Nephron progenitor cell (in vitro differentiated cells): Measurements from ENCODE around the gene PLXND1.

Experiments
- DNase-seq: peaks from one replicate; pipeline ENCODE4 v3.0.0; 2021
- H3K27ac Mint-ChIP-seq: 2 replicates; pipeline ENCODE4 v1.8.0; 2021; ENCODE audit warnings: mild to moderate bottlenecking, moderate library complexity, mixed read lengths
- H3K27me3 Mint-ChIP-seq: 2 replicates; pipeline ENCODE4 v1.8.0; 2021; ENCODE audit warnings: mild to moderate bottlenecking, low read depth, mixed read lengths; ENCODE audit not compliant: poor library complexity
- H3K36me3 Mint-ChIP-seq: 2 replicates; pipeline ENCODE4 v1.8.0; 2021; ENCODE audit warnings: low read depth, mixed read lengths
- H3K4me1 Mint-ChIP-seq: 2 replicates; pipeline ENCODE4 v1.8.0; 2021; ENCODE audit warnings: mixed read lengths
- H3K4me3 Mint-ChIP-seq: 2 replicates; pipeline ENCODE4 v1.8.0; 2021; ENCODE audit warnings: mild to moderate bottlenecking, moderate library complexity, mixed read lengths
- H3K9me3 Mint-ChIP-seq: 2 replicates; pipeline ENCODE4 v1.8.0; 2021; ENCODE audit warnings: mild to moderate bottlenecking, moderate library complexity, mixed read lengths
- TF ChIP-seq, protein P1 (sequence below): fragments of 200-600 bp; sonication (generic); IDR thresholded peaks from 2 replicates; pipeline ENCODE4 v1.5.0; 2021; ENCODE audit warnings: antibody characterized with exemption

Gene PLXND1

DNA sequence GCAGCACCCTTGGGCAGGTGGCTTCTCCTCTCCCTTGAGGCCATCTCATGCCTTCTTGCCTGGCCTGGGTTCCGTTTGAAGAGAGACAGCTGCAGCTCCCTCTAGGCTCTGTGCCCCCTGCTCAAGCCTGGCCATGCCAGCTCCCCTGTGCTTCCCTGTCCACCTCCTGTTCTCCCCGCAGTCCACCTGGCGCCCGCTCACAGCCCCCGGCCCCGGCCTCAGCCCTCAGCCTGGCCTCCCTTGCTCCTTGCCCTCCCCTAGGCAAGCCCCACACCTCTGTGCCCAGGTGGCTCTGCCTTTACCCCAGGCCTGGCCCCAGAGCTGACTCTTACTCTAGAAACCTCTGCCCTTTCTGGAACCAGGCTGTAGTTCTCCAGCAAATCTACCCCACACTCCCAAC is 91.9 kb downstream of the PLXND1 start:
- DNase-seq, result no peak

DNA sequence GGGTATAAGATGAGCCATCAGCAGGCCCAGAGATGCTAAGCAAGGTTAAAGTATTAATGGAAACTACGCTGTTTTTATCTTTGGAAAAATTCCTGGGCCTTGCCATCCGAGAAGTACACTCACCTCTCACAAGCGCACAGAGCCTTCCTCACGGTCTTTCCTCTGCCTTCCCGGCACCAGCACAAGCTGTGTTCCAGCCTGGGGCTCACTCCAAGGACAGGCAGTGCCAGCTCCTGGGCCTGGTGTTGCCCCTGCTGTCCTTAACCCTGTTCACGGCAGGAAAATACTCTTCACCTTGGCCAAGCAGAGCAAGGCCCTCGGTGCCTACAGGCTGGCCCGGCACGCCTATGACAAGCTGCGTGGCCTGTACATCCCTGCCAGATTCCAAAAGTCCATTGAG is 92.4 kb downstream of the PLXND1 start:
- H3K27me3 Mint-ChIP-seq, result peaks cover 3% of the 10 kb centered on the region
- no peak overlapping the region for H3K4me3 Mint-ChIP-seq
- H3K4me1 Mint-ChIP-seq, result peaks cover 14% of the 10 kb centered on the region
- TF ChIP-seq, protein P1, sequence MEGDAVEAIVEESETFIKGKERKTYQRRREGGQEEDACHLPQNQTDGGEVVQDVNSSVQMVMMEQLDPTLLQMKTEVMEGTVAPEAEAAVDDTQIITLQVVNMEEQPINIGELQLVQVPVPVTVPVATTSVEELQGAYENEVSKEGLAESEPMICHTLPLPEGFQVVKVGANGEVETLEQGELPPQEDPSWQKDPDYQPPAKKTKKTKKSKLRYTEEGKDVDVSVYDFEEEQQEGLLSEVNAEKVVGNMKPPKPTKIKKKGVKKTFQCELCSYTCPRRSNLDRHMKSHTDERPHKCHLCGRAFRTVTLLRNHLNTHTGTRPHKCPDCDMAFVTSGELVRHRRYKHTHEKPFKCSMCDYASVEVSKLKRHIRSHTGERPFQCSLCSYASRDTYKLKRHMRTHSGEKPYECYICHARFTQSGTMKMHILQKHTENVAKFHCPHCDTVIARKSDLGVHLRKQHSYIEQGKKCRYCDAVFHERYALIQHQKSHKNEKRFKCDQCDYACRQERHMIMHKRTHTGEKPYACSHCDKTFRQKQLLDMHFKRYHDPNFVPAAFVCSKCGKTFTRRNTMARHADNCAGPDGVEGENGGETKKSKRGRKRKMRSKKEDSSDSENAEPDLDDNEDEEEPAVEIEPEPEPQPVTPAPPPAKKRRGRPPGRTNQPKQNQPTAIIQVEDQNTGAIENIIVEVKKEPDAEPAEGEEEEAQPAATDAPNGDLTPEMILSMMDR, result no peak
- no peak for DNase-seq
- no peaks in the 10 kb centered on the region for H3K9me3 Mint-ChIP-seq
- peaks cover 29% of the 10 kb centered on the region for H3K36me3 Mint-ChIP-seq
- H3K27ac Mint-ChIP-seq, result no peak overlapping the region

More for the DNA sequence above, 91.9 kb downstream of the PLXND1 start:
- TF ChIP-seq, protein P1, result no peak
- no peak overlapping the region for H3K4me3 Mint-ChIP-seq
- H3K27ac Mint-ChIP-seq, result no peak overlapping the region
- H3K27me3 Mint-ChIP-seq, result peaks cover 3% of the 10 kb centered on the region
- no peaks in the 10 kb centered on the region for H3K9me3 Mint-ChIP-seq
- H3K4me1 Mint-ChIP-seq, result peaks cover 14% of the 10 kb centered on the region
- H3K36me3 Mint-ChIP-seq, result peaks cover 29% of the 10 kb centered on the region

DNA sequence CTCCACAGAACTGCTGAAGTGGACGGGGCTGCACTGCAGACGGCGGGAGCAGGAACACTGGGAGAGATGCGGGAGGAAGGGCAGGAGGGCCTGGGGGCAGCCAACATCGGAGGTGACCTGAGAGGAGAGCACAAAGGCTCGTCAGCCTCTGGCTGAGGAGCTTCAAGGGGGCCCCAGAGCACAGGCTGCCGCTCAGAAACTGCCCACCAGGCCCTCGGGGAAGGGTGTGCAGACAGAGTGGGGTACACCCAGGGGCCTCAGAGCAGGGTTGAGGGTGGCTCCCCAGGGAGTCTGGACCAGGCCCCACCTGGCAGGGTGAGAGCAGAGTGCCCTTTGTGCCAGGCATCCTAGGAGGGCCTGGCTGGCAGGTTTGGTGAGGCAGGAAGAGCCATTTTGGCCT is 92.8 kb downstream of the PLXND1 start:
- H3K27me3 Mint-ChIP-seq, result peaks cover 4% of the 10 kb centered on the region
- no peak for DNase-seq

DNA sequence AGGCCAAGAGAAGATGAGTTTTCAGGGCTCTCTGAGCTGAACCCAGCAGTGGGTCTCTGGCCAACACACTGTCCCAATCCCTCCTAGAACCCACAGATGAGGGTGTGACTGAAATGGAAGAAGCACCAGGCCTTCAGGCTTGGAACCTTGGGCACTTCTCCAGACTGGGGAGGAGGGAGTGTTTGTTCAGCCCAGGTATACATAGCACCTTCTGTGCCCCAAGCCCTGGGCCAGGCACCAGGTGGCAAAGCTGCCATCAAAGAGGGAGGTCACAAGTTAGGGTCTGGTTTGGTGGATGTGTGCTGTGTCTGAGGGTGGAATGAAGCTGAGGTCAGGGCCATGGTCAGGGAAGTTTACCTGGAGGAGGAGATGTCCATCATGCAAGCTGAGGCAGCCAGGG is 93.9 kb downstream of the PLXND1 start:
- H3K4me1 Mint-ChIP-seq, result peaks cover 14% of the 10 kb centered on the region

More for the DNA sequence above, 92.8 kb downstream of the PLXND1 start:
- no peak overlapping the region for H3K27ac Mint-ChIP-seq
- H3K4me1 Mint-ChIP-seq, result peaks cover 14% of the 10 kb centered on the region
- TF ChIP-seq, protein P1, result no peak
- no peak overlapping the region for H3K4me3 Mint-ChIP-seq
- no peaks in the 10 kb centered on the region for H3K9me3 Mint-ChIP-seq
- peaks cover 30% of the 10 kb centered on the region for H3K36me3 Mint-ChIP-seq

DNA sequence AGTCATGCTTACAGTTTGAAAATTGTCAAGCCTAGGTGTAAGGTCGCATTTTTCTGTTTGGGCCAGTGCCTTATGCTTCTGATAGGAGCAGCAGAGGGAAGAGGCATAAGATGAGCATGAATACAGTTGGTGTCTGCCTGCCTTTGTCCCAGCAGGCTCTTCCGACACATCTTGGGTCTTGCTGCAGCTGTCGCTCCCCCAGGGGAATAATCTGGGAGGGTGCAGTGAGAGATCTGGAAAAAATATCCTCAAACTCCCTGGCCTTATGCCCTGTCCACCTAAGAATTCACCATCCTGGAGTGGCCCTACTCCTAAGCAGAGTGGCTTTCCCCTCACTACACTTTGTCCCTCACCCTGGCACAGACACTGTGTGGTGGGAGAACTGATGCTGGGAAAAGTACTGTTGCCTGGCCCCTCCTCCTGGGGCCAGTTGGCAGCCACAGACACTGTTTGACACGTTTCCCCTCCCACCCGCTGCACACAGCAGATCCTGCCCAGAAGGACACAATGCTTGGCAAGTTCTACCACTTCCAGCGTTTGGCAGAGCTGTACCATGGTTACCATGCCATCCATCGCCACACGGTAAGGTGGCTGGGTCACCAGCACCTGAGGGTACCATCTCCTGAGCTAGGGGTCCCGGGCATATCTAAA is 99.2 kb downstream of the PLXND1 start:
- TF ChIP-seq, protein P1, result no peak
- Mint-ChIP-seq H3K4me3 (no peak overlapping the region), H3K27me3 (peaks cover 4% of the 10 kb centered on the region), H3K9me3 (no peaks in the 10 kb centered on the region), H3K36me3 (peaks cover 38% of the 10 kb centered on the region), H3K27ac (no peak overlapping the region), H3K4me1 (peaks cover 12% of the 10 kb centered on the region)
- DNase-seq, result no peak

More for the DNA sequence above, 93.9 kb downstream of the PLXND1 start:
- Mint-ChIP-seq H3K27ac (no peak overlapping the region), H3K4me3 (no peak overlapping the region), H3K9me3 (no peaks in the 10 kb centered on the region), H3K27me3 (peaks cover 7% of the 10 kb centered on the region), H3K36me3 (peaks cover 34% of the 10 kb centered on the region)
- no peak for DNase-seq
- TF ChIP-seq, protein P1, result no peak

DNA sequence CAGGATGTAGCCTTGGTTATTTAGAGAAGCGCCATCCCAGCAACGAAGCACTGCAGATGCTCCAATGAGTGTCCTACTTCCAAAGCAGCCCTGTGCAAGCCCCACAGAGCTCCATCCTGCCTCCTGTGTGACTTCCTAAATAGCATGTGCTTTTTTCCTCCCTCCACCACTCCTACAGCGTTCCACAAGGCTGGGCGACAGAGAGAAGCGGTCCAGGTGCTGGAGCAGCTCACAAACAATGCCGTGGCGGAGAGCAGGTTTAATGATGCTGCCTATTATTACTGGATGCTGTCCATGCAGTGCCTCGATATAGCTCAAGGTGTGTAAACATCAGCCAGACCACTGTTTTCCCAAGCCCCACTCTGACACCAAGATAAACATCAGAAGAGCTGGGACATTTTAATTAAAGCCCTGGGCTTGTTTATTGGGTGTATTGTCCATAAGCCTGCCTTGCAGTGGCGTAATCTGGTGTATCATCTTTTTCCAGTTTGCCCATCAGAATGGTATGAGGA is 100.2 kb downstream of the PLXND1 start:
- Mint-ChIP-seq H3K36me3 (peaks cover 28% of the 10 kb centered on the region), H3K27ac (no peak overlapping the region), H3K4me3 (no peak overlapping the region), H3K4me1 (peaks cover 21% of the 10 kb centered on the region), H3K27me3 (peaks cover 4% of the 10 kb centered on the region), H3K9me3 (no peaks in the 10 kb centered on the region)
- TF ChIP-seq, protein P1, result no peak
- no peak for DNase-seq
